GM23338 (cell line): ENCODE data around the gene BAHCC1. TPM values are rescaled to one million over a fixed set of nuclear protein-coding genes. Genes with fewer than 3 reads are reported as not detected.
"Not testable (repeated sequence)": the region's sequence is repeated elsewhere in the genome, so short reads cannot be mapped to it uniquely, and the experiment has no call there.

Source experiments
- ATAC-seq: fragments of 200-7000 bp; cut with Tn5 transposase; 3 replicates; pipeline ENCODE4 v1.9.1; 2020
- DNase-seq: peaks from one replicate; pipeline ENCODE4 v3.0.0-alpha.2; 2015; ENCODE audit warnings: low spot score
- H2AFZ ChIP-seq: fragments of 200-600 bp; sonication (generic); 2 replicates; pipeline ENCODE4 v1.8.0; 2016; ENCODE audit warnings: antibody characterized with exemption, mild to moderate bottlenecking, moderate library complexity
- H3F3A ChIP-seq: fragments of 200-600 bp; sonication (generic); replicated peaks from 2 replicates; pipeline ENCODE4 v1.8.0; 2017; ENCODE audit warnings: antibody characterized with exemption, mixed run types, low read depth
- H3K27ac ChIP-seq: fragments of 200-600 bp; sonication (generic); 2 replicates; pipeline ENCODE4 v1.6.1; 2016; ENCODE audit warnings: low read depth
- H3K27me3 ChIP-seq: fragments of 200-600 bp; sonication (generic); 2 replicates; pipeline ENCODE4 v1.8.0; 2016; ENCODE audit warnings: mild to moderate bottlenecking, mixed run types, moderate library complexity; ENCODE audit not compliant: insufficient read depth
- H3K36me3 ChIP-seq: fragments of 200-600 bp; sonication (generic); 2 replicates; pipeline ENCODE4 v1.8.0; 2016; ENCODE audit warnings: mild to moderate bottlenecking; ENCODE audit not compliant: insufficient read depth
- H3K4me1 ChIP-seq: fragments of 200-600 bp; sonication (generic); 2 replicates; pipeline ENCODE4 v1.8.0; 2016; ENCODE audit warnings: mild to moderate bottlenecking, moderate library complexity; ENCODE audit not compliant: insufficient read depth
- H3K4me2 ChIP-seq: fragments of 200-600 bp; sonication (generic); 2 replicates; pipeline ENCODE4 v1.7.1; 2017; ENCODE audit warnings: mixed run types
- H3K4me3 ChIP-seq: fragments of 200-600 bp; sonication (generic); 2 replicates; pipeline ENCODE4 v1.6.1; 2016; ENCODE audit warnings: mixed run types
- H3K79me2 ChIP-seq: fragments of 200-600 bp; sonication (generic); replicated peaks from 2 replicates; pipeline ENCODE4 v1.8.0; 2017; ENCODE audit warnings: mild to moderate bottlenecking; ENCODE audit not compliant: insufficient read depth
- H3K9me2 ChIP-seq: fragments of 200-600 bp; sonication (generic); 2 replicates; pipeline ENCODE4 v1.8.0; 2017; ENCODE audit not compliant: insufficient read depth
- H4K20me1 ChIP-seq: fragments of 200-600 bp; sonication (generic); replicated peaks from 2 replicates; pipeline ENCODE4 v1.8.0; 2017; ENCODE audit warnings: mild to moderate bottlenecking; ENCODE audit not compliant: insufficient read depth
- H3K27ac Mint-ChIP-seq: 2 replicates; pipeline ENCODE4 v1.8.0; 2020; ENCODE audit warnings: inconsistent platforms, mild to moderate bottlenecking, moderate library complexity, mixed read lengths
- H3K27me3 Mint-ChIP-seq: 3 replicates; pipeline ENCODE4 v1.8.0; 2022; ENCODE audit warnings: low read depth, mild to moderate bottlenecking, moderate library complexity, mixed read lengths, inconsistent platforms; ENCODE audit not compliant: insufficient read depth, poor library complexity
- H3K36me3 Mint-ChIP-seq: 3 replicates; pipeline ENCODE4 v1.8.0; 2021; ENCODE audit warnings: low read depth, mild to moderate bottlenecking, inconsistent platforms, moderate library complexity, mixed read lengths
- H3K4me1 Mint-ChIP-seq: 3 replicates; pipeline ENCODE4 v1.8.0; 2020; ENCODE audit warnings: mild to moderate bottlenecking, inconsistent platforms, mixed read lengths
- H3K4me3 Mint-ChIP-seq: 3 replicates; pipeline ENCODE4 v1.8.0; 2021; ENCODE audit warnings: moderate library complexity, mild to moderate bottlenecking, inconsistent platforms, mixed read lengths
- H3K9me3 Mint-ChIP-seq: 3 replicates; pipeline ENCODE4 v1.8.0; 2020; ENCODE audit warnings: moderate library complexity, mild to moderate bottlenecking, inconsistent platforms, mixed read lengths
- EZH2 ChIP-seq: fragments of 200-600 bp; sonication (generic); IDR thresholded peaks from one replicate; pipeline ENCODE4 v1.8.0; 2017; ENCODE audit warnings: antibody characterized with exemption, mild to moderate bottlenecking, low read depth; ENCODE audit not compliant: unreplicated experiment
- JUNB ChIP-seq: IDR thresholded peaks from one replicate; pipeline ENCODE4 v1.6.1; 2016; ENCODE audit warnings: antibody characterized with exemption; ENCODE audit not compliant: unreplicated experiment
- NANOG ChIP-seq: IDR thresholded peaks from 2 replicates; pipeline ENCODE4 v1.6.1; 2016; ENCODE audit warnings: antibody characterized with exemption, borderline replicate concordance
- POLR2AphosphoS5 ChIP-seq: IDR thresholded peaks from 2 replicates; pipeline ENCODE4 v1.6.1; 2016; ENCODE audit warnings: antibody characterized with exemption, low read depth
- STAT1 ChIP-seq: IDR thresholded peaks from one replicate; pipeline ENCODE4 v1.6.1; 2016; ENCODE audit warnings: antibody characterized with exemption; ENCODE audit not compliant: unreplicated experiment
- ZNF114 ChIP-seq: fragments of 250-450 bp; sonication (Bioruptor Pico); IDR thresholded peaks from 2 replicates; pipeline ENCODE4 v1.5.0; 2020; ENCODE audit warnings: mild to moderate bottlenecking, moderate library complexity
- polyA plus RNA-seq: library from polyadenylated mRNA; unstranded; fragments of >200 nt; fragmentation: Nextera tagmentation; extraction: Ambion mirVana; gene quantifications from 2 replicates; pipeline ENCODE4 v1.2.1, GENCODE V29; 2016
- total RNA-seq: library from RNA; depleted of rRNA; stranded (reverse); fragments of >200 nt; shearing (Covaris generic); gene quantifications from 2 replicates; pipeline ENCODE4 v1.2.3, GENCODE V29; 2014
- TF ChIP-seq, protein P1 (sequence below): IDR thresholded peaks from one replicate; pipeline ENCODE4 v1.6.1; 2018; ENCODE audit warnings: antibody characterized with exemption; ENCODE audit not compliant: unreplicated experiment
- TF ChIP-seq, protein P2 (sequence below): fragments of 250-450 bp; sonication (Bioruptor Pico); IDR thresholded peaks from 2 replicates; pipeline ENCODE4 v1.5.0; 2020; ENCODE audit warnings: mild to moderate bottlenecking, moderate library complexity

BAHCC1 gene
- total and polyA plus RNA-seq, 2 experiments from 2014 or later = 0.24 to 1.1 TPM

DNA sequence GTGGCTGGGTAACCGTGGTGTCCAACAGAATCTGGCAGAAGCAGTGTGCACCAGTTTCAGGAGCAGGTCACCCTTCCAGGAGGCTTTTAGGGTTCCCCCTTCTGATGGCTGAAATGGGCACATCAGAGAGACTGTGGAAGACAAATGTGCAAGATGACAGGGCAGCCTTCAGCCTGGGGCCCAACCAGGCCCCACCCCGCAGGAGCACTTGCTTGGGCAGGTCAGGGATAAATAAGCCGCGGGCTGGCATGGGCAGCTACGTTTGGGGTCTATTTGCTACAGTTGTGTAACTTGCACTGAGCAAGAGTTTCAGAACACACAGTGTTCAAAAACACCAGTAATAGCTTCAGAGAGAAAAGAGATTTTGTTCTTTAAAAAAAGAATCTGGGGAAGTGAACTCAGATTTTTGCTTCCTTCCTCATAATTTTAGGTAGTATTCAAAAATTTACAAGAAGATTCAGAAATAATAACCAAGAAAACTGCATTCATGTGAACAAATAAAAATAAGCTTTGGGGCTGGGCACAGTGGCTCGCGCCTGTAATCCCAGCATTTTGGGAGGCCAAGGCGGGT, 44.9 kb upstream of the BAHCC1 start:
- Mint-ChIP-seq H3K27me3 (peaks cover 38% of the 10 kb centered on the region), H3K4me1 (peaks cover 3% of the 10 kb centered on the region; the same call in 1 of the 3 replicates), H3K27ac (no peak overlapping the region), H3K36me3 (no peaks in the 10 kb centered on the region), H3K9me3 (no peaks in the 10 kb centered on the region; the same call in 2 of the 3 replicates), H3K4me3 (no peak overlapping the region)
- Histone ChIP-seq H3K4me2 (no peak overlapping the region), H3K79me2 (no peaks in the 10 kb centered on the region), H3K36me3 (no peaks in the 10 kb centered on the region), H3K4me3 (no peak overlapping the region), H2AFZ (no peak overlapping the region), H3K27ac (no peak overlapping the region), H3F3A (0 out of 2 replicates have a peak, but pooled peaks cover 4% of the 10 kb centered on the region), H4K20me1 (no peaks in the 10 kb centered on the region; the same call in 1 of the 2 replicates), H3K9me2 (no peaks in the 10 kb centered on the region), H3K27me3 (peaks cover 34% of the 10 kb centered on the region), H3K4me1 (peaks cover 4% of the 10 kb centered on the region; the same call in 1 of the 2 replicates)
- TF ChIP-seq, protein P1, sequence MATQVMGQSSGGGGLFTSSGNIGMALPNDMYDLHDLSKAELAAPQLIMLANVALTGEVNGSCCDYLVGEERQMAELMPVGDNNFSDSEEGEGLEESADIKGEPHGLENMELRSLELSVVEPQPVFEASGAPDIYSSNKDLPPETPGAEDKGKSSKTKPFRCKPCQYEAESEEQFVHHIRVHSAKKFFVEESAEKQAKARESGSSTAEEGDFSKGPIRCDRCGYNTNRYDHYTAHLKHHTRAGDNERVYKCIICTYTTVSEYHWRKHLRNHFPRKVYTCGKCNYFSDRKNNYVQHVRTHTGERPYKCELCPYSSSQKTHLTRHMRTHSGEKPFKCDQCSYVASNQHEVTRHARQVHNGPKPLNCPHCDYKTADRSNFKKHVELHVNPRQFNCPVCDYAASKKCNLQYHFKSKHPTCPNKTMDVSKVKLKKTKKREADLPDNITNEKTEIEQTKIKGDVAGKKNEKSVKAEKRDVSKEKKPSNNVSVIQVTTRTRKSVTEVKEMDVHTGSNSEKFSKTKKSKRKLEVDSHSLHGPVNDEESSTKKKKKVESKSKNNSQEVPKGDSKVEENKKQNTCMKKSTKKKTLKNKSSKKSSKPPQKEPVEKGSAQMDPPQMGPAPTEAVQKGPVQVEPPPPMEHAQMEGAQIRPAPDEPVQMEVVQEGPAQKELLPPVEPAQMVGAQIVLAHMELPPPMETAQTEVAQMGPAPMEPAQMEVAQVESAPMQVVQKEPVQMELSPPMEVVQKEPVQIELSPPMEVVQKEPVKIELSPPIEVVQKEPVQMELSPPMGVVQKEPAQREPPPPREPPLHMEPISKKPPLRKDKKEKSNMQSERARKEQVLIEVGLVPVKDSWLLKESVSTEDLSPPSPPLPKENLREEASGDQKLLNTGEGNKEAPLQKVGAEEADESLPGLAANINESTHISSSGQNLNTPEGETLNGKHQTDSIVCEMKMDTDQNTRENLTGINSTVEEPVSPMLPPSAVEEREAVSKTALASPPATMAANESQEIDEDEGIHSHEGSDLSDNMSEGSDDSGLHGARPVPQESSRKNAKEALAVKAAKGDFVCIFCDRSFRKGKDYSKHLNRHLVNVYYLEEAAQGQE = no peak
- TF ChIP-seq EZH2 = no peak
- TF ChIP-seq ZNF114 (CRISPR knock-in tag) = no peak
- no peak for TF ChIP-seq NANOG
- no peak for TF ChIP-seq STAT1
- TF ChIP-seq POLR2AphosphoS5 = no peak
- TF ChIP-seq, protein P2, sequence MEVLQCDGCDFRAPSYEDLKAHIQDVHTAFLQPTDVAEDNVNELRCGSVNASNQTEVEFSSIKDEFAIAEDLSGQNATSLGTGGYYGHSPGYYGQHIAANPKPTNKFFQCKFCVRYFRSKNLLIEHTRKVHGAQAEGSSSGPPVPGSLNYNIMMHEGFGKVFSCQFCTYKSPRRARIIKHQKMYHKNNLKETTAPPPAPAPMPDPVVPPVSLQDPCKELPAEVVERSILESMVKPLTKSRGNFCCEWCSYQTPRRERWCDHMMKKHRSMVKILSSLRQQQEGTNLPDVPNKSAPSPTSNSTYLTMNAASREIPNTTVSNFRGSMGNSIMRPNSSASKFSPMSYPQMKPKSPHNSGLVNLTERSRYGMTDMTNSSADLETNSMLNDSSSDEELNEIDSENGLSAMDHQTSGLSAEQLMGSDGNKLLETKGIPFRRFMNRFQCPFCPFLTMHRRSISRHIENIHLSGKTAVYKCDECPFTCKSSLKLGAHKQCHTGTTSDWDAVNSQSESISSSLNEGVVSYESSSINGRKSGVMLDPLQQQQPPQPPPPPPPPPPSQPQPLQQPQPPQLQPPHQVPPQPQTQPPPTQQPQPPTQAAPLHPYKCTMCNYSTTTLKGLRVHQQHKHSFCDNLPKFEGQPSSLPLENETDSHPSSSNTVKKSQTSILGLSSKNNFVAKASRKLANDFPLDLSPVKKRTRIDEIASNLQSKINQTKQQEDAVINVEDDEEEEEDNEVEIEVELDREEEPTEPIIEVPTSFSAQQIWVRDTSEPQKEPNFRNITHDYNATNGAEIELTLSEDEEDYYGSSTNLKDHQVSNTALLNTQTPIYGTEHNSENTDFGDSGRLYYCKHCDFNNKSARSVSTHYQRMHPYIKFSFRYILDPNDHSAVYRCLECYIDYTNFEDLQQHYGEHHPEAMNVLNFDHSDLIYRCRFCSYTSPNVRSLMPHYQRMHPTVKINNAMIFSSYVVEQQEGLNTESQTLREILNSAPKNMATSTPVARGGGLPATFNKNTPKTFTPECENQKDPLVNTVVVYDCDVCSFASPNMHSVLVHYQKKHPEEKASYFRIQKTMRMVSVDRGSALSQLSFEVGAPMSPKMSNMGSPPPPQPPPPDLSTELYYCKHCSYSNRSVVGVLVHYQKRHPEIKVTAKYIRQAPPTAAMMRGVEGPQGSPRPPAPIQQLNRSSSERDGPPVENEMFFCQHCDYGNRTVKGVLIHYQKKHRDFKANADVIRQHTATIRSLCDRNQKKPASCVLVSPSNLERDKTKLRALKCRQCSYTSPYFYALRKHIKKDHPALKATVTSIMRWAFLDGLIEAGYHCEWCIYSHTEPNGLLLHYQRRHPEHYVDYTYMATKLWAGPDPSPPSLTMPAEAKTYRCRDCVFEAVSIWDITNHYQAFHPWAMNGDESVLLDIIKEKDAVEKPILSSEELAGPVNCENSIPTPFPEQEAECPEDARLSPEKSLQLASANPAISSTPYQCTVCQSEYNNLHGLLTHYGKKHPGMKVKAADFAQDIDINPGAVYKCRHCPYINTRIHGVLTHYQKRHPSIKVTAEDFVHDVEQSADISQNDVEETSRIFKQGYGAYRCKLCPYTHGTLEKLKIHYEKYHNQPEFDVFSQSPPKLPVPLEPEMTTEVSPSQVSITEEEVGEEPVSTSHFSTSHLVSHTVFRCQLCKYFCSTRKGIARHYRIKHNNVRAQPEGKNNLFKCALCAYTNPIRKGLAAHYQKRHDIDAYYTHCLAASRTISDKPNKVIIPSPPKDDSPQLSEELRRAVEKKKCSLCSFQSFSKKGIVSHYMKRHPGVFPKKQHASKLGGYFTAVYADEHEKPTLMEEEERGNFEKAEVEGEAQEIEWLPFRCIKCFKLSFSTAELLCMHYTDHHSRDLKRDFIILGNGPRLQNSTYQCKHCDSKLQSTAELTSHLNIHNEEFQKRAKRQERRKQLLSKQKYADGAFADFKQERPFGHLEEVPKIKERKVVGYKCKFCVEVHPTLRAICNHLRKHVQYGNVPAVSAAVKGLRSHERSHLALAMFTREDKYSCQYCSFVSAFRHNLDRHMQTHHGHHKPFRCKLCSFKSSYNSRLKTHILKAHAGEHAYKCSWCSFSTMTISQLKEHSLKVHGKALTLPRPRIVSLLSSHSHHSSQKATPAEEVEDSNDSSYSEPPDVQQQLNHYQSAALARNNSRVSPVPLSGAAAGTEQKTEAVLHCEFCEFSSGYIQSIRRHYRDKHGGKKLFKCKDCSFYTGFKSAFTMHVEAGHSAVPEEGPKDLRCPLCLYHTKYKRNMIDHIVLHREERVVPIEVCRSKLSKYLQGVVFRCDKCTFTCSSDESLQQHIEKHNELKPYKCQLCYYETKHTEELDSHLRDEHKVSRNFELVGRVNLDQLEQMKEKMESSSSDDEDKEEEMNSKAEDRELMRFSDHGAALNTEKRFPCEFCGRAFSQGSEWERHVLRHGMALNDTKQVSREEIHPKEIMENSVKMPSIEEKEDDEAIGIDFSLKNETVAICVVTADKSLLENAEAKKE = no peak
- no peak for TF ChIP-seq JUNB
- DNase-seq (no peak), ATAC-seq (no peak)

DNA sequence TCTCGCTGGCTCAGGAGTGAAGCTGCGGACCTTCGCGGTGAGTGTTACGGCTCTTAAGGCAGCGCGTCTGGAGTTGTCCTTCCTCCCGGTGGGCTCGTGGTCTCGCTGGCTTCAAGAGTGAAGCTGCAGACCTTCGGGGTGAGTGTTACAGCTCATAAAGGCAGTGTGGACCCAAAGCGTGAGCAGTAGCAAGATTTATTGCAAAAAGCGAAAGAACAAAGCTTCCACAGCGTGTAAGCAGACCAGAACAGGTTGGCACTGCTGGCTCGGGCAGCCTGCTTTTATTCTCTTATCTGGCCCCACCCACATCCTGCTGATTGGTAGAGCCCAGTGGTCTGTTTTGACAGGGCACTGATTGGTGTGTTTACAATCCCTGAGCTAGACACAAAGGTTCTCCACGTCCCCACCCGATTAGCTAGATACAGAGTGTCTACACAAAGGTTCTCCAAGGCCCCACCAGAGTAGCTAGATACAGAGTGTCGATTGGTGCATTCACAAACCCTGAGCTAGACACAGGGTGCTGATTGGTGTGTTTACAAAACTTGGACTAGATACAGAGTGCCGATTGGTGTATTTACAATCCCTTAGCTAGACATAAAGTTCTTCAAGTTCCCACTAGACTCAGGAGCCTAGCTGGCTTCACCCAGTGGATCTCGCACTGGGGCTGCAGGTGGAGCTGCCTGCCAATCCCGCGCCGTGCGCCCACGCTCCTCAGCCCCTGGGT, 43.8 kb upstream of the BAHCC1 start:
- not testable (repeated sequence) for H3K9me2 ChIP-seq, H3K36me3 ChIP-seq, H3K4me3 Mint-ChIP-seq, H2AFZ ChIP-seq, H3K4me3 ChIP-seq, H4K20me1 ChIP-seq, H3K27ac Mint-ChIP-seq, H3K9me3 Mint-ChIP-seq, DNase-seq, H3K4me1 Mint-ChIP-seq, H3K4me2 ChIP-seq, H3K27ac ChIP-seq, H3K79me2 ChIP-seq, H3K4me1 ChIP-seq, H3F3A ChIP-seq, ATAC-seq, H3K36me3 Mint-ChIP-seq
- H3K27me3 Mint-ChIP-seq = peaks cover 39% of the 10 kb centered on the region
- H3K27me3 ChIP-seq = peaks cover 31% of the 10 kb centered on the region
